ENCODE measurements around the gene OR2T6. TPM values are rescaled to one million over a fixed set of nuclear protein-coding genes. Genes with fewer than 3 reads are reported as not detected.
"Not testable (repeated sequence)": the region's sequence is repeated elsewhere in the genome, so short reads cannot be mapped to it uniquely, and the experiment has no call there.

The OR2T6 gene
- total and polyA plus RNA-seq, 2 donors (not counting 3 experiments of a cell fraction or from before 2014, with no cell fraction given), result not detected

- H3K27me3 ChIP-seq (ENCODE audit: control insufficient read depth in 2 of 2, insufficient read depth in 2 of 2, low read length in 2 of 2), result no peaks in the 10 kb centered on the region
- no peaks in the 10 kb centered on the region for H3K36me3 ChIP-seq (ENCODE audit: control insufficient read depth in 2 of 2, extremely low read depth in 1 of 2, insufficient read depth in 2 of 2, low read length in 2 of 2)
- H2AFZ ChIP-seq (ENCODE audit: low read depth, low read length), result no peak overlapping the region
- H3K9me3 ChIP-seq (replicated peaks; ENCODE audit: control insufficient read depth, insufficient read depth, low read length), result peaks cover 3% of the 10 kb centered on the region
- dilution Hi-C loops (cut with MboI; ENCODE audit: extremely low pct_ligation_motif_present, low sequenced_read_pairs), result no loop called here
- POLR2A ChIA-PET, result no interaction called here
- no peaks in the 10 kb centered on the region for H3K4me1 ChIP-seq (ENCODE audit: control insufficient read depth, extremely low read depth, insufficient read depth, low read length)
- intact Hi-C loops (cut with micrococcal nuclease), result no loop called here
- DNase-seq (ENCODE audit: low read depth, low spot score), result no peak
- no peaks in the 10 kb centered on the region for H3K9me1 ChIP-seq (replicated peaks; ENCODE audit: control insufficient read depth, extremely low read depth, insufficient read depth, low read length)
- H3K4me2 ChIP-seq (ENCODE audit: insufficient read depth, low read length), result no peak overlapping the region
- no peaks in the 10 kb centered on the region for H4K20me1 ChIP-seq (replicated peaks; ENCODE audit: control insufficient read depth, extremely low read depth, insufficient read depth, low read length)
- no peak for TF ChIP-seq CTCF (IDR thresholded peaks at IDR 0.05; ENCODE audit: extremely low read depth in 1 of 2, insufficient read depth in 1 of 2, low read depth in 1 of 2, low read length in 2 of 2)
- no peak for TF ChIP-seq MYC (IDR thresholded peaks at IDR 0.05; ENCODE audit: low read depth, low read length)
- no peak for TF ChIP-seq JUN (IDR thresholded peaks at IDR 0.05; ENCODE audit: borderline replicate concordance, insufficient read depth, insufficient read length, low read depth)
- TF ChIP-seq GATA2 (IDR thresholded peaks at IDR 0.05; ENCODE audit: insufficient read depth, insufficient read length, low read depth, low read length), result no peak
- TF ChIP-seq POLR2AphosphoS5 (IDR thresholded peaks at IDR 0.05; ENCODE audit: insufficient read depth, low read depth, low read length), result no peak
- no peak for TF ChIP-seq EZH2 (IDR thresholded peaks at IDR 0.05; ENCODE audit: borderline replicate concordance, low read depth, low read length, severe bottlenecking)
- TF ChIP-seq FOS (IDR thresholded peaks at IDR 0.05; ENCODE audit: borderline replicate concordance, insufficient read depth, low read length), result no peak
- no TSS peak for BruUV-seq (replicated peaks)
- H3K27ac ChIP-seq (ENCODE audit: insufficient read depth, low read depth, low read length), result no peak overlapping the region
- H3K79me2 ChIP-seq (ENCODE audit: control insufficient read depth, insufficient read depth, low read length), result no peaks in the 10 kb centered on the region
- CTCF ChIA-PET, result no interaction called here
- H3K4me3 ChIP-seq (replicated peaks in 1 of 3; ENCODE audit: insufficient read depth in 1 of 3, low read depth in 1 of 3, low read length in 3 of 3), result no peak overlapping the region
- FAIRE-seq, result no peak
- H3K9ac ChIP-seq (replicated peaks; ENCODE audit: extremely low read depth, insufficient read depth, low read length), result no peak overlapping the region
Observed at GRCh38 chr1:248421384-248421783, 45.8 kb downstream of the OR2T6 start.

- H3K9ac ChIP-seq (replicated peaks; ENCODE audit: extremely low read depth, insufficient read depth, low read length); H3K9me3 ChIP-seq (replicated peaks; ENCODE audit: control insufficient read depth, insufficient read depth, low read length); H3K36me3 ChIP-seq (ENCODE audit: control insufficient read depth in 2 of 2, extremely low read depth in 1 of 2, insufficient read depth in 2 of 2, low read length in 2 of 2); CTCF ChIA-PET; H3K27ac ChIP-seq (ENCODE audit: insufficient read depth, low read depth, low read length); POLR2A ChIA-PET; dilution Hi-C loops (cut with MboI; ENCODE audit: extremely low pct_ligation_motif_present, low sequenced_read_pairs); H3K79me2 ChIP-seq (ENCODE audit: control insufficient read depth, insufficient read depth, low read length); H3K4me3 ChIP-seq (replicated peaks in 1 of 3; ENCODE audit: insufficient read depth in 1 of 3, low read depth in 1 of 3, low read length in 3 of 3); H3K4me1 ChIP-seq (ENCODE audit: control insufficient read depth, extremely low read depth, insufficient read depth, low read length); H3K27me3 ChIP-seq (ENCODE audit: control insufficient read depth in 2 of 2, insufficient read depth in 2 of 2, low read length in 2 of 2); H3K4me2 ChIP-seq (ENCODE audit: insufficient read depth, low read length); H2AFZ ChIP-seq (ENCODE audit: low read depth, low read length); H3K9me1 ChIP-seq (replicated peaks; ENCODE audit: control insufficient read depth, extremely low read depth, insufficient read depth, low read length); BruUV-seq (replicated peaks); intact Hi-C loops (cut with micrococcal nuclease); DNase-seq (ENCODE audit: low read depth, low spot score); FAIRE-seq; H4K20me1 ChIP-seq (replicated peaks; ENCODE audit: control insufficient read depth, extremely low read depth, insufficient read depth, low read length): not testable (repeated sequence)
Observed at GRCh38 chr1:248427526-248428191, 52.1 kb downstream of the OR2T6 start.

GRCh38 chr1:248428192-248428533, 52.6 kb downstream of the OR2T6 start:
- H4K20me1 ChIP-seq (replicated peaks; ENCODE audit: control insufficient read depth, extremely low read depth, insufficient read depth, low read length); H3K27me3 ChIP-seq (ENCODE audit: control insufficient read depth in 2 of 2, insufficient read depth in 2 of 2, low read length in 2 of 2); DNase-seq (ENCODE audit: low read depth, low spot score); H3K4me2 ChIP-seq (ENCODE audit: insufficient read depth, low read length); BruUV-seq (replicated peaks); intact Hi-C loops (cut with micrococcal nuclease); H3K9ac ChIP-seq (replicated peaks; ENCODE audit: extremely low read depth, insufficient read depth, low read length); H3K36me3 ChIP-seq (ENCODE audit: control insufficient read depth in 2 of 2, extremely low read depth in 1 of 2, insufficient read depth in 2 of 2, low read length in 2 of 2); H3K79me2 ChIP-seq (ENCODE audit: control insufficient read depth, insufficient read depth, low read length); H3K4me1 ChIP-seq (ENCODE audit: control insufficient read depth, extremely low read depth, insufficient read depth, low read length); POLR2A ChIA-PET; FAIRE-seq; H3K9me3 ChIP-seq (replicated peaks; ENCODE audit: control insufficient read depth, insufficient read depth, low read length); H2AFZ ChIP-seq (ENCODE audit: low read depth, low read length); H3K9me1 ChIP-seq (replicated peaks; ENCODE audit: control insufficient read depth, extremely low read depth, insufficient read depth, low read length); dilution Hi-C loops (cut with MboI; ENCODE audit: extremely low pct_ligation_motif_present, low sequenced_read_pairs); H3K27ac ChIP-seq (ENCODE audit: insufficient read depth, low read depth, low read length); H3K4me3 ChIP-seq (replicated peaks in 1 of 3; ENCODE audit: insufficient read depth in 1 of 3, low read depth in 1 of 3, low read length in 3 of 3); CTCF ChIA-PET: not testable (repeated sequence)

All from endothelial cell of umbilical vein (primary cell).